H9 (cell line): ENCODE results near the gene RORB. TPM values are rescaled to one million over a fixed set of nuclear protein-coding genes. Genes with fewer than 3 reads are reported as not detected.
"Not testable (repeated sequence)": the region's sequence is repeated elsewhere in the genome, so short reads cannot be mapped to it uniquely, and the experiment has no call there.

Experiments used
- DNase-seq: peaks from one replicate; pipeline ENCODE4 v3.0.0-alpha.2; 2017
- H2AFZ ChIP-seq: one replicate; pipeline ENCODE4 v1.6.1; 2013; ENCODE audit warnings: mild to moderate bottlenecking, low read length, control low read depth, moderate library complexity
- H2AK5ac ChIP-seq: 2 replicates; pipeline ENCODE4 v1.6.1; 2013; ENCODE audit warnings: low read length, control low read depth, mixed read lengths; ENCODE audit not compliant: insufficient read length
- H2BK120ac ChIP-seq: one replicate; pipeline ENCODE4 v1.6.1; 2013; ENCODE audit warnings: low read depth, mild to moderate bottlenecking, low read length, control low read depth, inconsistent platforms; ENCODE audit not compliant: poor library complexity, severe bottlenecking
- H2BK12ac ChIP-seq: 2 replicates; pipeline ENCODE4 v1.6.1; 2013; ENCODE audit warnings: low read length, control low read depth, mixed read lengths, low read depth; ENCODE audit not compliant: insufficient read length
- H2BK15ac ChIP-seq: 2 replicates; pipeline ENCODE4 v1.6.1; 2013; ENCODE audit warnings: low read depth, low read length, control low read depth
- H2BK20ac ChIP-seq: one replicate; pipeline ENCODE4 v1.6.1; 2013; ENCODE audit warnings: low read depth, mild to moderate bottlenecking, low read length, control low read depth, inconsistent platforms; ENCODE audit not compliant: poor library complexity, severe bottlenecking
- H2BK5ac ChIP-seq: 2 replicates; pipeline ENCODE4 v1.6.1; 2013; ENCODE audit warnings: low read length, control low read depth, mixed read lengths; ENCODE audit not compliant: insufficient read length
- H3K14ac ChIP-seq: 2 replicates; pipeline ENCODE4 v1.6.1; 2013; ENCODE audit warnings: low read length, control low read depth; ENCODE audit not compliant: insufficient read depth
- H3K18ac ChIP-seq: 2 replicates; pipeline ENCODE4 v1.6.1; 2013; ENCODE audit warnings: low read depth, mild to moderate bottlenecking, mixed read lengths, low read length, control low read depth; ENCODE audit not compliant: insufficient read length
- H3K23ac ChIP-seq: 2 replicates; pipeline ENCODE4 v1.6.1; 2013; ENCODE audit warnings: low read length, control low read depth, mixed read lengths, low read depth; ENCODE audit not compliant: insufficient read length
- H3K23me2 ChIP-seq: 2 replicates; pipeline ENCODE4 v1.6.1; 2013; ENCODE audit warnings: low read depth, mild to moderate bottlenecking, mixed read lengths, low read length, control low read depth; ENCODE audit not compliant: insufficient read length, poor library complexity, severe bottlenecking
- H3K27ac ChIP-seq: 2 replicates; pipeline ENCODE4 v1.5.1; 2013; ENCODE audit warnings: low read length, control low read depth, mixed read lengths, low read depth; ENCODE audit not compliant: insufficient read length
- H3K27me3 ChIP-seq: 2 replicates; pipeline ENCODE4 v1.6.1; 2013; ENCODE audit warnings: low read length, control low read depth, inconsistent platforms; ENCODE audit not compliant: insufficient read depth
- H3K4ac ChIP-seq: 2 replicates; pipeline ENCODE4 v1.6.1; 2013; ENCODE audit warnings: low read depth, mild to moderate bottlenecking, control low read depth, inconsistent platforms, low read length, moderate library complexity
- H3K4me1 ChIP-seq: 2 replicates; pipeline ENCODE4 v1.6.1; 2013; ENCODE audit warnings: low read length, control low read depth, inconsistent platforms; ENCODE audit not compliant: insufficient read depth
- H3K4me2 ChIP-seq: 2 replicates; pipeline ENCODE4 v1.6.1; 2013; ENCODE audit warnings: low read length, control low read depth, mixed read lengths; ENCODE audit not compliant: insufficient read length, insufficient read depth
- H3K56ac ChIP-seq: 2 replicates; pipeline ENCODE4 v1.6.1; 2013; ENCODE audit warnings: low read depth, mild to moderate bottlenecking, mixed read lengths, low read length, control low read depth; ENCODE audit not compliant: insufficient read length
- H3K79me1 ChIP-seq: 2 replicates; pipeline ENCODE4 v1.6.1; 2013; ENCODE audit warnings: low read depth, mild to moderate bottlenecking, moderate library complexity, low read length, control low read depth, inconsistent platforms; ENCODE audit not compliant: insufficient read depth, poor library complexity, severe bottlenecking
- H3K79me2 ChIP-seq: 2 replicates; pipeline ENCODE4 v1.6.1; 2013; ENCODE audit warnings: low read length, control low read depth, inconsistent platforms; ENCODE audit not compliant: insufficient read depth
- H3K9ac ChIP-seq: 2 replicates; pipeline ENCODE4 v1.6.1; 2013; ENCODE audit warnings: low read length, control low read depth, mixed read lengths; ENCODE audit not compliant: insufficient read length; ENCODE audit errors: extremely low read depth
- H3K9me3 ChIP-seq: one replicate; pipeline ENCODE4 v1.6.1; 2013; ENCODE audit warnings: low read depth, low read length, inconsistent platforms; ENCODE audit not compliant: control insufficient read depth
- H3T11ph ChIP-seq: one replicate; pipeline ENCODE4 v1.6.1; 2013; ENCODE audit warnings: mild to moderate bottlenecking, low read length, control low read depth, inconsistent platforms
- H4K20me1 ChIP-seq: one replicate; pipeline ENCODE4 v1.6.1; 2013; ENCODE audit not compliant: control insufficient read depth, insufficient read length, insufficient read depth
- H4K5ac ChIP-seq: 2 replicates; pipeline ENCODE4 v1.6.1; 2013; ENCODE audit warnings: low read depth, mild to moderate bottlenecking, mixed read lengths, low read length, control low read depth; ENCODE audit not compliant: insufficient read length
- H4K8ac ChIP-seq: replicated peaks from 2 replicates; pipeline ENCODE4 v1.6.1; 2013; ENCODE audit warnings: low read length, control low read depth, mixed read lengths, low read depth; ENCODE audit not compliant: insufficient read length
- H4K91ac ChIP-seq: 2 replicates; pipeline ENCODE4 v1.6.1; 2013; ENCODE audit warnings: low read depth, mild to moderate bottlenecking, moderate library complexity, mixed read lengths, low read length, control low read depth; ENCODE audit not compliant: insufficient read length
- H3K27ac Mint-ChIP-seq, 3 experiments: 2 replicates in 2 of 3; 3 replicates in 1 of 3; pipeline ENCODE4 v1.8.0; 2020 to 2021; ENCODE audit warnings: mixed read lengths in 3 of 3, mild to moderate bottlenecking in 1 of 3, moderate library complexity in 1 of 3
- H3K27me3 Mint-ChIP-seq: 2 replicates; pipeline ENCODE4 v1.8.0; 2021; ENCODE audit warnings: low read depth, mild to moderate bottlenecking, moderate library complexity, mixed read lengths
- H3K36me3 Mint-ChIP-seq, 3 experiments: 2 replicates in 2 of 3; 3 replicates in 1 of 3; pipeline ENCODE4 v1.8.0; 2020 to 2021; ENCODE audit warnings: low read depth in 3 of 3, mixed read lengths in 3 of 3; ENCODE audit not compliant: insufficient read depth in 1 of 3
- H3K4me1 Mint-ChIP-seq, 2 experiments: 2 replicates each; pipeline ENCODE4 v1.8.0; 2020; ENCODE audit warnings: mixed read lengths in 2 of 2
- H3K4me3 Mint-ChIP-seq, 2 experiments: 2 replicates in 1 of 2; 3 replicates in 1 of 2; pipeline ENCODE4 v1.8.0; 2020 to 2021; ENCODE audit warnings: mild to moderate bottlenecking in 2 of 2, mixed read lengths in 2 of 2, moderate library complexity in 1 of 2
- H3K9me3 Mint-ChIP-seq, 2 experiments: 2 replicates in 1 of 2; 3 replicates in 1 of 2; pipeline ENCODE4 v1.8.0; 2020; ENCODE audit warnings: mild to moderate bottlenecking in 2 of 2, mixed read lengths in 2 of 2, moderate library complexity in 1 of 2
- CTCF ChIP-seq: fragments of 200-600 bp; sonication (generic); conservative IDR thresholded peaks from 3 replicates; pipeline ENCODE4 v1.8.0; 2021; ENCODE audit warnings: antibody characterized with exemption, mild to moderate bottlenecking
- WGBS: extraction: QIAGEN DNeasy Blood & Tissue Kit; methylation state at CpG from one replicate; pipeline ENCODE4 v1.1.7; 2013; ENCODE audit warnings: missing lambda C conversion rate, low lambda C conversion rate, mixed read lengths; ENCODE audit not compliant: insufficient read length; ENCODE audit errors: extremely low coverage; 5-methylcytosine and 5-hydroxymethylcytosine counted together
- total RNA-seq: library from RNA; stranded (reverse); gene quantifications from 2 replicates; pipeline ENCODE4 v1.2.1, GENCODE V29; 2021

Gene RORB
- total RNA-seq, 1 experiment from 2014 or later = 0.31 TPM

- not testable (repeated sequence) for H3K27ac Mint-ChIP-seq, H3K27me3 Mint-ChIP-seq, H3K79me1 ChIP-seq, H2AFZ ChIP-seq, H3K4me1 ChIP-seq, H2BK15ac ChIP-seq, H3T11ph ChIP-seq, H3K9me3 ChIP-seq, H2BK120ac ChIP-seq, H2BK12ac ChIP-seq, H3K36me3 Mint-ChIP-seq, H4K8ac ChIP-seq, H3K18ac ChIP-seq, H3K9me3 Mint-ChIP-seq, H3K14ac ChIP-seq, H3K4me2 ChIP-seq, H2BK20ac ChIP-seq, DNase-seq, H3K23me2 ChIP-seq, H2AK5ac ChIP-seq, H3K9ac ChIP-seq, H3K4me3 Mint-ChIP-seq, H4K20me1 ChIP-seq, H4K5ac ChIP-seq, H2BK5ac ChIP-seq, H3K4ac ChIP-seq, H3K27me3 ChIP-seq, H3K56ac ChIP-seq, H4K91ac ChIP-seq, H3K79me2 ChIP-seq, H3K23ac ChIP-seq, H3K27ac ChIP-seq
- peaks cover 13 to 15% of the 10 kb centered on the region in 2 experiments for H3K4me1 Mint-ChIP-seq
- WGBS = no CpG with 5 or more reads among the region's 8 CpGs
- TF ChIP-seq CTCF = peak; percentile 68
These were observed 33.3 kb downstream of the RORB start for GRCh38 chr9:74530458-74530857.
